ENCODE measurements around the gene TMEM125.

GRCh38 chr1:43305926-43306687 lies 36.3 kb downstream of the TMEM125 start:
- TF ChIP-seq CTCF (IDR thresholded peaks at IDR 0.05) (no peak), ZFX (IDR thresholded peaks at IDR 0.05; ENCODE audit: borderline replicate concordance) (no peak)
